ENCODE measurements around the gene TEAD1.

Gene TEAD1

GRCh38 chr11:12762278-12762677 is 88.1 kb downstream of the TEAD1 start:
- DNase-seq (ENCODE audit: low spot score) (no peak), FAIRE-seq (no peak)

GRCh38 chr11:12762696-12763324 is 88.6 kb downstream of the TEAD1 start:
- peak; percentile 67 for FAIRE-seq
- DNase-seq (ENCODE audit: low spot score) = no peak

- DNase-seq (ENCODE audit: low spot score) (no peak), FAIRE-seq (no peak)
These were observed 90.1 kb downstream of the TEAD1 start for GRCh38 chr11:12764187-12764914.

GRCh38 chr11:12765428-12765827 is 91.2 kb downstream of the TEAD1 start:
- FAIRE-seq = no peak

GRCh38 chr11:12767027-12767426 is 92.8 kb downstream of the TEAD1 start:
- FAIRE-seq (no peak), DNase-seq (ENCODE audit: low spot score) (no peak)

More at GRCh38 chr11:12765428-12765827, 91.2 kb downstream of the TEAD1 start:
- DNase-seq (ENCODE audit: low spot score) = no peak

- DNase-seq (ENCODE audit: low spot score) (no peak), FAIRE-seq (no peak)
These were observed 93.4 kb downstream of the TEAD1 start for GRCh38 chr11:12767577-12767976.

GRCh38 chr11:12768726-12769673 is 94.8 kb downstream of the TEAD1 start:
- no peak for DNase-seq (ENCODE audit: low spot score)
- no peak for FAIRE-seq

- no peak for FAIRE-seq
These were observed 95.7 kb downstream of the TEAD1 start for GRCh38 chr11:12769834-12770345.

GRCh38 chr11:12770435-12770834 is 96.2 kb downstream of the TEAD1 start:
- DNase-seq (ENCODE audit: low spot score) (no peak), FAIRE-seq (no peak)

More at GRCh38 chr11:12769834-12770345, 95.7 kb downstream of the TEAD1 start:
- peak; percentile 69 for DNase-seq (ENCODE audit: low spot score)

- DNase-seq (ENCODE audit: low spot score) = no peak
- FAIRE-seq = no peak
These were observed 96.9 kb downstream of the TEAD1 start for GRCh38 chr11:12770966-12771597.

- no peak for DNase-seq (ENCODE audit: low spot score)
- no peak for FAIRE-seq
These were observed 97.7 kb downstream of the TEAD1 start for GRCh38 chr11:12771875-12772274.

- FAIRE-seq (no peak), DNase-seq (ENCODE audit: low spot score) (no peak)
These were observed 98.1 kb downstream of the TEAD1 start for GRCh38 chr11:12772324-12772723.

- DNase-seq (ENCODE audit: low spot score) (no peak), FAIRE-seq (no peak)
These were observed 99.4 kb downstream of the TEAD1 start for GRCh38 chr11:12773591-12773990.

GRCh38 chr11:12775955-12776354 is 101.7 kb downstream of the TEAD1 start:
- no peak for DNase-seq (ENCODE audit: low spot score)
- FAIRE-seq = no peak

GRCh38 chr11:12777208-12777874 is 103.1 kb downstream of the TEAD1 start:
- no peak for DNase-seq (ENCODE audit: low spot score)

GRCh38 chr11:12778240-12778905 is 104.2 kb downstream of the TEAD1 start:
- no peak for DNase-seq (ENCODE audit: low spot score)
- FAIRE-seq = no peak

More at GRCh38 chr11:12777208-12777874, 103.1 kb downstream of the TEAD1 start:
- no peak for FAIRE-seq

GRCh38 chr11:12783765-12784164 is 109.5 kb downstream of the TEAD1 start:
- FAIRE-seq (no peak), DNase-seq (ENCODE audit: low spot score) (no peak)

- FAIRE-seq = no peak
- DNase-seq (ENCODE audit: low spot score) = no peak
These were observed 110.2 kb downstream of the TEAD1 start for GRCh38 chr11:12784445-12784844.

GRCh38 chr11:12784987-12785386 is 110.8 kb downstream of the TEAD1 start:
- FAIRE-seq = no peak
- DNase-seq (ENCODE audit: low spot score) = no peak

GRCh38 chr11:12785901-12786300 is 111.7 kb downstream of the TEAD1 start:
- no peak for DNase-seq (ENCODE audit: low spot score)
- no peak for FAIRE-seq
